NCI-H524 (cell line): Measurements from ENCODE around the gene PBX3.
"Not testable (repeated sequence)": the region's sequence is repeated elsewhere in the genome, so short reads cannot be mapped to it uniquely, and the experiment has no call there.

Source experiments
- DNase-seq, 2 experiments: peaks; one replicate each; lab custom pipeline; 2025; lab: John Stamatoyannopoulos, UW

PBX3 gene

DNA sequence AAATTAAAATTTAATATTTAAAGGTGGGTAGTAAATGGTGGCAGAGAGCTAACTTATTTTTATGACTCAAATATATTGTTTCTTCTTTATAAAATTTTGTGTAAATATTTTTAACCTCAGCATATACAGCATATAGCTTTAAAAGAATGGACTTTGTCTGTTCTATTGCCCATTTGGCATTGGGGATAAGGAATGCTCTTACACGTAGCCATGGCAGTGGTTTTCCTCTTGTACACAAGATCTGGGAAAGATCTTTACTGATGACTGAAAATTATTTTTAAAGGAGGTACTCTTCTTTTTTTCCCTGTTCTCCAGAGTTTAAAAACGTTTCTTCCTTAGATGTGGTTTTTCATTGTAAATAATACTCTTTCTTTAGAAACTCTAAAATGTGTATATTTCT, 75.0 kb downstream of the PBX3 start:
- no peak for DNase-seq

DNA sequence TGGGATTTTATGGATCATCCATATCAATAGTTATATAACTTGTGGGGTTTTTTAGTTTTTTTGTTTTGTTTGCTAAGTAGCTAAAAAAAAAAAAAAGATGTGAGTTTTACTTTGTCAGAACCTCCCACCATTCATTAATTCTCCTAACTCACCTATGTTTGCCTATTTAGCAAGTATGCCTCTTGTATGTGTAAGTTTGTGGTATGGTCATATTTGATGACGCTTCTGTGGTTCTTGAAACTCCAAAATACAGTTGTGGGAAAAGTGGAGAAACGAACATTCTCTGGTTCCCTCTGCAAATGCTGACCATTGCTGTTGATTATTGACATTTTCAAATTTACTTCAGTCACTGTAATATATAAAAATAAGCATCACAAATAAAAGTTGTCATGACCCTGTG, 75.7 kb downstream of the PBX3 start:
- DNase-seq: no peak

DNA sequence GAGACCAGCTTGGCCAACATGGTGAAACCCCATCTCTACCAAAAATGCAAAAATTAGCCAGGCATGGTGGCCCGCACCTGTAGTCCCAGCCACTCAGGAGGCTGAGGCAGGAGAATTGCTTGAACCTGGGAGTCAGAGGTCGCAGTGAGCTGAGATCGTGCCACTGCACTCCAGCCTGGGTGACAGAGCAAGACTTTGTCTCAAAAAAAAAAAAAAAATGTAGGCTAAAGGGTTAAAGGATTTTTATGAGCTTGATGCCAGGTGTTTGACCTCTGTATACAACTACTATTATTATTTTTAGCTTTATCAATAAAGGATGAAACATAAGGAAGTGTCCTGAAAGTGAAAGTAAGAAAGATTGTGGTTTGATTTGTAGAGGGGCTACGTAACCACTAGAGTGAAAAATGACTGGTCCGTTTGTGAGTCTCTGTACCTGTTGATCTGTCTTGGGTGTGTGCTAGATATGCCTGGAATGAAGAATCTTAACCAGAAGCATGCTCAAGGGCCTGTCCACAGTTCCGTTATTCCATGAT, 76.8 kb downstream of the PBX3 start:
- not testable (repeated sequence) for DNase-seq

DNA sequence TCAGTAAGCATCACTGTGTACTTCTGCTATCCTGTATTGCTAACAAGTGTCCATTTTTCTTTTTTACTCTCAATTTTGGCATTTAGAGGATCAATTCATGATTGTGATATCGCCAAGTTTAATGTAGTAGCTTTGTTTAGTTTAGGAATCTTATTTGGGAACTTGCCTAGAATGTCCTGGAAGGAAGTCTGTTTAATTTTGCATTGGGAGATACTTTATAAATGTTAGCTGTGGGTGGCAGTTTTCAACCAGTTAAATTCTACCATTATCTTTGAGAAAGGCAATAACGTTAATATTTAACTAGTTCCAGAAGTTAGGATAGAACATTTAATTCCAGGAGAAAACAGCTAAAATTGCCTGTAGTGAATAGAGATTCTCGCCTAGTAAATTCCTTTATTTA, 78.6 kb downstream of the PBX3 start:
- DNase-seq: no peak

DNA sequence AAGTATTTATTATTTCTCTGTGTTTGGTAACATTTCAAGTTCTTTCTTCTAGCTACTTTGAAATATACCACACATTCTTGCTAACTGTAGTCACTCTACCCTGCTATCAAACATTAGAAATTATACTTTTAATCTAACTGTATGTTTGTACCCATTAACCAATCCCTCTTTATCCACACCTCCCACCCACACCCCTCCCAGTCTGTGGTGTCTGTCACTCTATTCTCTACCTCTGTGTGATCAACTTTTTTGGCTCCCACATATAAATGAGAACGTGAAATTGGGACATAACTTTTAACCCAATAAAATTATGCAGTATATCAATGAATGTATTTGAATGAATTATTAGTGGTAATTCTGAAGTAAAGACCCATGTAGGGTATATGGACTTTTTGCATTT, 79.7 kb downstream of the PBX3 start:
- no peak for DNase-seq

DNA sequence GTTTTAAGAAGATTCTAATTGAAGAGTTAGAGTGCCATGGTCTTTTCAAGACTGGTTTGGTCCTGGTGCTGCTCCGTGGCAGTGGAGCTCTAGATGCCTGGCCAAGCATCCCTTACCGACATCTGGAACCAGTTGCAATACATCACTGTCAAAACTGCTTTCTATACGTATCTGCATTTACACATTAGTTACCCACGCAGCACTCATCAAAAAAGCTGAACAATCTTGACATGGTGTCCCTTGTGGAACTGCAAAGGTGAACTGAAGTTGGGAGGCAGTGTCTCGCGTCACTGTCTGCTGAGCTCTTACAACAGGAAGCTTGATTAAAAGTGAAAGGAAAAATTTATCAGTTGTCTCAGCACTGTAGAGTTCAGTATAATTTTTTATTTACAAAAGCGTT, 82.6 kb downstream of the PBX3 start:
- DNase-seq: no peak

DNA sequence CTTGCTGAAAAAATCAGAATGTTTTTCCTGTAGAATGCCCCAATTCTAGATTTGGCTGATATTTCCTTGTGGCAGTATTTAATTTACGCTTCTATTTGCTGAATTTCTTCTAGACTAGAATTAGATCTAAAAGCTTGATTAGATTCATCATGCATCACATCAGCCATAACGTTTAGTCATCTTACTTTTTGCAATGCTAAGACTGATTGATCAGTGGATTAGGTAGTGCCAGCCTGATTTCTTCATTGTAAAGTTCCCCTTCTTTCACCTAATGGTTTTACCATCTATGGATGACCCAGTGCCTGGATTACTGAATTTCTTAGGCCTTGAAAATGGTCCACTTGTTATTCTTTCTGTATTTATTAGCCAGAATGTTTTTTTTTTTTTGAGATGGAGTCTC, 83.9 kb downstream of the PBX3 start:
- DNase-seq: no peak

DNA sequence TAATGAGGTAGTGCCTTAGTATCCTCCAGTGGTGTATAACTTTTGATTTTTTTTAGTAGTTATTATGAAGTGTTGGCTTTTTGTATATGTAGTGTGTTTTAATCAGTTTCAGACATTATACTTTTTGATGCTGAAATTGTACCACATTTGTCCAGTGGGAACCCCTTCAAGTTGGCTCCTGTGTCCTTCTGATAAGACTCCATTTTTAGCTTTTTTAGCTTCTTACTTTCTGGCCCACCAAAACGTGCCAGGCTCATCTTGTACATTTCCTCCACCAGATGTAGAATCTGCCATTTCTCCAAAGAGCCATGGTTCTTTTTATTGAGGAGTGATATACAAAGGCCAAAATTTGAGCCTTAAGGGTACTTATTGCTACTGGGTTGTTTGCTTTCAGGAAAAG, 84.4 kb downstream of the PBX3 start:
- no peak for DNase-seq

DNA sequence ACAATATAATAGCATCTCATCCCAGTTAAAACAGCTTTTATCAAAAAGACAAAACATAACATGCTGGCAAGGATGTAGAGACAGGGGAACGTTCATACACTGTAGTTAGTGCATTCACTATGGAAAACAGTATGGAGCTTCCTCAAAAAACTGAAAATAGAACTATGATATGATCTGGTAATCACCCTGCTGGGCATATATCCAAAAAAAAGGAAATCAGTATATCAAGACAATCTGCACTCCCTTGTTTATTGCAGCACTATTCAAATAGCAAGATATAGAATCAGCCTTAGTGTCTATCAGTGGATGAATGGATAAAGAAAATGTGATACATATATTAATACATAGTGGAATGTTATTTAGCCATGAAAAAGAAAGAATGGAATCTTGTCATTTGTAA, 88.5 kb downstream of the PBX3 start:
- no peak for DNase-seq

DNA sequence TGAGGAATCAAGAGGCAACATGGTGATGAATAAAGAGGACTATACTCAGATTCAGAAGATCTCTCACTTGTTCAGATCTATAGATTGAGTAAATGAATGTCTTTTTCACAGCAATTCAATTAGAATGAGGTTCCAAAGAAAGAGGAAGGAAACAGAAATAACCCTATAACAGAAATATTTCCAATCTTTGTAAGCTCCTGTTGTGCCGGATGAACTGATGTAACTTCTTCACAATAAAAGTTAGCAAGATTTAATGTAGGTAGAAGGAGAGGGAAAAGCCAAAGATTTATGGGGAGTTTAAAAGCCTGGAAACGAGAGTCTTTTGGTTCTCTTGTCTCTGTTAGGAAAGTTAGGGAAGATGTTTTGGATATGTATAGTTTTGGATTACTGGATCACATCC, 92.1 kb downstream of the PBX3 start:
- no peak for DNase-seq

DNA sequence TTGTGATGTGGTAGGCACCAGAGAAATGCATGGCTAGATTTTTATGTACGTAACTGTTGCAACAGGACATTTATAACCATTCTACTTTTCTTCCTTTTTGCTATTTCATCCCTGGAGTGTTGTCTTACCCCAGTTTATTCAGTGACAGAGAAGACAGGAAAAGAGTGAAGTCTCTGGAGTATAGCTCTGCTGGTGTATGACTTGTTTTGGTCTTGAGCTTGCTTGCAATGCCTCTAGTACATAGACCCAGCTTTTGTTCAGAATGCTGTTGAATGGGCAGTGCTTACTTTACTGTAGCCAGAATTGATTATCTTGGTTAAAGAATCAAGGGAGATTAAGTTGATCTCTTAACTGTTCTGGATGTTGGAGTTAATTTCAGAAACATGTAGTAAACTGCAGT, 94.3 kb downstream of the PBX3 start:
- DNase-seq: no peak

DNA sequence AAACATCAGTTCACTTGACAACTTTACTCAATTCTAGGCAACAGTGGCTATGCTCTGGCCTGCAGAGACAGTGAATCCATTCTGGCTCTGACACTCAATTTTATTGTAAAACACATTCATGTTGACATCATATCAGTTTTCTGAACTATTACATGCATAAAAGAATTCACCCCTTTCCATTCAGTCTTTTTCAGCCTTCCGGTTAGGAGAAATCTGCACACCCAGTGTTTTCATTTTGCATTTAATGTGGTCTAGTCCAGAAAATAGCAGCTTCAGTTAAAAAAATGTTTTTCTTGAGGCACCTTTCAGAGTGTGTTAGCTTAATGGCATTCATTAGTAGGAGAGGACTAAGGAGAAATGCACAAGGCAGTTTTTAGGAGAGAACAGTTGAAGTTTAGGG, 95.1 kb downstream of the PBX3 start:
- no peak for DNase-seq

DNA sequence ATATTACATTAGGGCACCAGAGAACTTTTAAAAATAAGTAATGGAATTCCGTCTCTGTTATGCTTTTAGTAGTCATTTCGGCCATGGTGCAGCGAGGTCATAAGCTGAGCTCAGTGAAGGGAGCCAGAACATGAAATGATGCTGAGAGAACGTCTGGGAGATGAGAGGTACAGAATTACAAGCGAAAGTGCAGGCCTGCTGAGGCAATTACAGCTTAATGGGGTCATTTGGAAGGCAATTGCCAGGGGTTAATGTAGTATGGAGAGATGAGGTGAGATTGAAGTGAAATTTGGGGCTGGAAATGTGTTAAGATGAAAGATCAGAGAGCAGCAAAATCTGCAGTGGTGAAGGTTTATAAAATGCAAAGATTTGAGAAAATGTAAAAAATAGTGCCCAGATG, 96.5 kb downstream of the PBX3 start:
- DNase-seq: peak; percentile 62 to 86

DNA sequence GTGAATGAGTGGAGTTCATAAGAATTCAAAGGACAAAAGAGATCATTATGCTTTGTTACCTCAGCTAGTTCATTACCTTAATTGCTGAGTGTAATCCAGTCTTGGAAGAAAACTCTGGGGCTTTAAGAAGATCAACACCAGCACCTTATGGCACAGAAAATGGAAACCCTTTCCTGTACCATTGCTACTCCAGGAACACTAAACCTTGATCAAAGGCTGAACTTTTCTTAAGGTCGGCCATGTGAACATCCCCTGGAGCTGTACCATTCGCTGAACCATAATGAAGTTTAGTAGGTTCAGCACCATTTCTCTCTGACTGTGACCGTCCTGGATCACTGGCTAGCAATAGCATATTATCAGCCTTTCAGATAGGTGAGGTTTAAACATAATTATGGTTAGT, 97.4 kb downstream of the PBX3 start:
- peak; percentile 87 to 94 for DNase-seq

DNA sequence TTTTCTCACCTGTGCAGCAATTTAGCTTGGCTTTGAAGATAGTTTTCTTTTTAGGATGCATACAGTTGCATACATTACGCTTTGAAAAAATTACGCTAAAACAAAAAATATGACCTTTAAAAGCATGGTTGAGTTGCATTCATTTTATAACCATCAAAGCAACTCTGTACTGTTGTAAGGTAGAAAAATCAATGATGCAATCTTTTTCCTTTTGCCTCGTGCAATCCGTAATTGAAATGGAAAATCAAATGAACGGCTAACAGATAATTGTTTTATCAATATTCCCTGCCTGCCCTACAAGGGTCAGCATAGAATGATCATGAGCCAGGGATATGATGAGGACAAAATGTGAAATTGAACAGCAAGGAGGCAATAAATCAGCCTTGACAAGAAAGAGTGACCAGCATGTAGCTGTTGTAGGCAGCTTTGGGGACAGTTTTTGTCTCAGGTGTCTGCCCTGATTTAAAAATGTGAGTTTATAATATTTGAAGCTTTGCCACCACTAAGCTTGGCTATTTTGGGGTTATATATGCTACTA, 98.2 kb downstream of the PBX3 start:
- no peak for DNase-seq

DNA sequence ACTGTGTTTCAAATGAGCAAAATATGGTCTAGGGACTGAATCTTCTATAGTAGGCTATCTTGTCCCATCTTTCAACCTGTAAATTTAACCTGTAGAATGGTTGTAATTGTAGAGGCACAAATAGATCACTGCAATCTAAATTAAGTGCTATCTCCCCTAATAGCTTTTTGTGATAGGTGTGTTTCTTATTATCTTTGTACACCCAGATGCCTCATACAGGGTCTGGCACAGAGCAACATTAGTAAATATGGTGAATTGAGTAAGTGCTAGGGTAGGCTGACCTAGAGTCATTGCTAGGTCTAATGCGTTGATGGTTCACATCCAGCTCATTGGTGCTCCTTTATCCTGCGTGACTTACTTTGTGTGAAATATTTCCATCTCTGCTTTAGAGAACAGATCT, 100.6 kb downstream of the PBX3 start:
- no peak for DNase-seq

DNA sequence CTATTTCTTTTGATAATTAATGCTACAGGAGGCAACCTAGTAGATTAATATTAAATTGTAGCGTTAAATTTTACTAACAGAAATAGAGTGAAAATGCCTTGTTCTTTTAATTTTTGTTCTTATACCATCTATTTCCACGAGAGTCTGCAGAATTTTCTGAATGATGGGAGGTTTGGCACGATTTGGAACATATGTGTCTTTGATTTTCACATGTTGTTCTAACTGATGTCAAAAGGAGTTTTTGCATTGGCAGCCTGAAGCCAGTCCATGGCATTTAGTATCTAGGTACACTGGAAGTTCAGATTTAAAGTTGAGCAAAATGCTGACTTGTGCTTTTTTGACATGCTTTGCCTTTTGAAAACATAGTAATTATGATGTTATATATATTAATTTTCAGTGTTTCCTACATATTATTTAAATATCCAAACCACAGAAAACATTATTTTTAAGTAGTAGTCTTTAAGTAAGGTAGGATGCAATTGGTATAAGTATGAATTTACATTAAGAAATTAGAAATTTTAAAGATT, 103.0 kb downstream of the PBX3 start:
- DNase-seq: peak in 1 of 2 experiments; percentile 50

DNA sequence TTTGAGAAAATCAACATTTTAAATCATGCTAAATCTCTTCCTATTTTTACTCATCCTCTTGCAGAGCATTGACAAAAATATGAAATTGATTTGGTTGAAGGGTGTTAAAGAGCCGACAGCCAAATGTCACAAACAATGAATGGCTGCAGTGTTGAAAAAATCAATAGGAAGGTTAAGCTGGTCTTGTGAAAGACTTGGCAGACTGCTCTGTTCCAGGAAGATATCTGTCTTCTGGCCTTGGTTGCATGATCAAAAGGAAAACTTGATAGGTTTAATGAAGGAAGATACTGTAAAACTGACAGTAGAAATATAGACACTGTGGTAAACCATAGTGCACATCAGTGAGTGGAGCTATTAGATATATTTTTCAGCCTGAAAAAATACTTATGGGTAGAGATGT, 103.6 kb downstream of the PBX3 start:
- peak in 1 of 2 experiments; percentile 58 for DNase-seq

DNA sequence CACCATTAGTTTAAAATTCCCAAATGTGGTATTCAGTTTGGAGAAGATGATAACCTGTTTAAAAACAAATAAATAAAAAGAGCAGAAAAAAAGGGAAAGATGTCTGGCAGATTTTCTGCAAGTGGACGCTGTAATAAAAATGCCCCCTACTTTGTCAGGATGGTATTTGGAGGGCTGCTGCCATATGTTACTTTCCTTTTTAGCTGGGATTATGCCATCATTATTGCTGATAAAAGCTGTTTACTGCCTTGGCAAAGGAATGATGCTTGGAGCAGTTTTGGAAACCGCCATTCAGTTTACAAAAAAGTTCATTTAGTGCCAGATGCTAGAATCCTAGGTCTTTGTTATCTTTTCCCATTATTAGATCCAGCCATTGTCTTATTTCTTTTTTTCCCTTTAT, 104.8 kb downstream of the PBX3 start:
- DNase-seq: peak; percentile 87 to 94

DNA sequence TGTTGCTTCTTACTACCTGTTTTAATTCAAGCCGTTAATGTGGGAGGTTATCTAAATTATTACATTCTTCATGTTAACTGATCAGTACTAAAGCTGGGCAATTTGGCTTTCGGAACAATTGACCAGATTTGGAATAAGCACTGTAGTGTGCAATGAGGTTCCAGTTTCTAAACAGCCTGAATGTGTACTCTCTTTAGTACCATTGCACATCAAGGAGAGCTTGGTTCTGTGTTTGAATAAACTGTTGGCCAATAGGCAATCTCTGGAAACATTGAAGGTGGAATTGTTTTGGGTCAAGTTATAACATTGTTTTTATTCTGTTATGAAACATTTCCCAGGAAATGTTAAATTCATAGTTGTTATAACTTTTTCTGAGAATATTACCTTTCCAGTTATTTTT, 105.2 kb downstream of the PBX3 start:
- peak in 1 of 2 experiments; percentile 76 for DNase-seq

DNA sequence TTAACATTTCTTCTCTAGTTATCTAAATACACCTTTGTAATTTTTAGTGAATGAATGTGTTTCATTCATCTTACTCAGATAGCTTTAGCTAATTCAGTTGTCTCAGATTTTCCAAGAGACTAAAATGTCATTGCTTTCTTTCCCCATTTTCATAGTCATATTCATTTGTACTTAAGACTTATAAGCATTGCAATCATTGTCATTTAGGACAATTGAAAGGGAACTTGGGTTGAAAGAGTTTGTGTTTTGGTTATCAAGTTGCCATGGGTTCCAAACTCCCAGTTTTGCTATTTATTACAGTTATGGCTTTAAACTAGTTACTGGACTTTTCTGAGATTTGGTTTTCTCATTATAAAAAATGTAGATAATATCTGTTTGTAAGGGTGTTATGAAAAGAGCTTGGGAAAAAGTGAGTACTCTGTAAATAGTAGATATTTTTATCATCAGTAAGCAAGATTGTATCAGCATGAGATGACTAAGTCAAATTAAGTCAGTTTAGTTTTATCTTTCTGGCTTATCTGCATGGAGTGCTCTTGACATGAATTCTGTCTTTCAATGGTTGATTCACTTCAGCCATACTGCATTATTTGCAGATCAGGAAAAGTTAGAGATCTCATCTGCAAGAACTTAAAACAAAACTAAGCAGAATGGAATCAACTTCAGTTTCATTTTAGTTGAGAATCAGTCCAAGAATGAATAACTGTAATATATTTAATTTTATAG, 107.5 kb downstream of the PBX3 start:
- DNase-seq: no peak

DNA sequence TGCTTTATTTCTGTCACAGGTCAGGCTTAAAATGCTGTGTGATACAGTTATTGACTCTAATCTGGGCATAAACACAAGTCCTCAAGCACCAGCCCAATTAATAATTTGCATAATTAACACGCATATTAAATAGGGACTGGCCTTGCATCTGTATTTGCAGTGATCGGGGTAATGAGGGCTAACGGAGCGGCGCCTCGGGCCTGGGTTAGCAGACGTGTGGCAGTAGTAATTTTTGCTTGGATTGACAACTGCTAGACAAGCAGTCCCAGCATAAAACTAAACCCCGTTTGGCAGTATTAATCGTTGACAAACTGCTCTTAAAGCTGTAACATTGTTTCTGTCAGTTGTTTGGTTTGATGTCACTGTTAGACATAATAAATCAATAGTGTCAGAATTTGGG, 109.2 kb downstream of the PBX3 start:
- DNase-seq: no peak

DNA sequence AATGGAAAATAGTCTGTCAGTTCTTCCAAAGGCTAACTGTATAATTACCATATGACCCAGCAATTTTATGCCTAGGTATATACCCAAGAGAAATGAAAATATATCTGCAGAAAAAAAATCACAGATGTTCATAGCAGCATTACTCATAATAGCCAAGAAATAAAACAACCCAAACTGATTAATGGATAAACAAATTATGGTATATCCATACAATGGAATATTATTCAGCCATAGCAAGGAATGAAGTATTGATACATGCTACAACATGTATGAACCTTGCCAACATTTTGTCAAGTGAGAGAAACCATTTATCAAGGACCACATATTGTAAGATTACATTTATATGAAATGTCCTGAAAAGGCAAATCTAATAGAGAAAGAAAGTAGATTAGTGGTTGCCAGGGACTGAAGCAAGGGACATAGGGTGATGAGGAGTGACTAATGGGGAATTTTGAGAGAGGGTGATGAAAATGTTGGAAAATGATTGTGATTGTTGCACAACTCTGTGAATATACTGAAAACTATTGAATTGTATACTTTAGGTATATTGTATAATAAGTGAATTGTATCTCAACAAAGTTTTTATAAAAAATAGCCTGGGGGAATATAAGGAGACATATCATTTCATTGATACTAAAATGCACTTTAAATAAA, 114.4 kb downstream of the PBX3 start:
- no peak for DNase-seq
